DMS 273 treated with DMSO at 0.1 percent for 48 hours (cell line): ENCODE measurements around the gene SEL1L3.
"Not testable (repeated sequence)": the region's sequence is repeated elsewhere in the genome, so short reads cannot be mapped to it uniquely, and the experiment has no call there.

ENCODE experiments used
- DNase-seq: peaks from one replicate; lab custom pipeline; 2025; lab: John Stamatoyannopoulos, UW

The SEL1L3 gene

GRCh38 chr4:25879587-25879986, 16.8 kb upstream of the SEL1L3 start:
- DNase-seq: no peak

GRCh38 chr4:25879091-25879584, 16.4 kb upstream of the SEL1L3 start:
- no peak for DNase-seq

- no peak for DNase-seq
Measured at GRCh38 chr4:25878676-25879075, 15.9 kb upstream of the SEL1L3 start.

GRCh38 chr4:25875281-25875745, 12.5 kb upstream of the SEL1L3 start:
- no peak for DNase-seq

GRCh38 chr4:25874655-25875054, 11.9 kb upstream of the SEL1L3 start:
- no peak for DNase-seq

GRCh38 chr4:25873632-25874129, 10.9 kb upstream of the SEL1L3 start:
- no peak for DNase-seq

GRCh38 chr4:25872851-25873631, 10.3 kb upstream of the SEL1L3 start:
- no peak for DNase-seq

- DNase-seq: no peak
Measured at GRCh38 chr4:25870081-25870480, 7.3 kb upstream of the SEL1L3 start.

GRCh38 chr4:25867781-25868294, 5.0 kb upstream of the SEL1L3 start:
- DNase-seq: no peak

- not testable (repeated sequence) for DNase-seq
Measured at GRCh38 chr4:25866401-25866800, 3.6 kb upstream of the SEL1L3 start.

GRCh38 chr4:25865586-25865985, 2.8 kb upstream of the SEL1L3 start:
- DNase-seq: no peak

GRCh38 chr4:25863831-25864418, 1.1 kb upstream of the SEL1L3 start:
- no peak for DNase-seq

- DNase-seq: no peak
Measured at GRCh38 chr4:25863347-25863784, 578 bp upstream of the SEL1L3 start.

- no peak for DNase-seq
Measured at GRCh38 chr4:25861951-25862410, 807 bp downstream of the SEL1L3 start.

- no peak for DNase-seq
Measured at GRCh38 chr4:25861280-25861950, 1.4 kb downstream of the SEL1L3 start.

GRCh38 chr4:25860586-25861279, 2.1 kb downstream of the SEL1L3 start:
- no peak for DNase-seq

GRCh38 chr4:25859429-25860148, 3.2 kb downstream of the SEL1L3 start:
- DNase-seq: no peak

GRCh38 chr4:25857851-25858400, 4.9 kb downstream of the SEL1L3 start:
- DNase-seq: no peak

- no peak for DNase-seq
Measured at GRCh38 chr4:25857403-25857802, 5.4 kb downstream of the SEL1L3 start.

- no peak for DNase-seq
Measured at GRCh38 chr4:25856756-25857155, 6.0 kb downstream of the SEL1L3 start.

- DNase-seq: no peak
Measured at GRCh38 chr4:25852103-25852502, 10.7 kb downstream of the SEL1L3 start.
